RWPE1 (cell line): ENCODE data around the gene ALDH1A3.

Experiments used
- CTCF ChIA-PET: fragments of 350-600 bp; sonication (Branson Sonifier 250); formaldehyde crosslinking; extraction: SDS; loops from one replicate; lab custom pipeline; 2021; lab: Yijun Ruan, JAX
- POLR2A ChIA-PET: fragments of 400-600 bp; formaldehyde crosslinking; extraction: SDS; loops from one replicate; lab custom pipeline; 2020; ENCODE audit warnings: antibody characterized with exemption; ENCODE audit not compliant: low non-redundant PET; lab: Yijun Ruan, JAX
- DNase-seq: peaks from one replicate; pipeline ENCODE4 v3.0.0; 2012; ENCODE audit warnings: low spot score
- H3K27ac ChIP-seq: fragments of 450-650 bp; 2 replicates; pipeline ENCODE4 v1.5.1; 2017
- CTCF ChIP-seq: fragments of 450-650 bp; conservative IDR thresholded peaks from 2 replicates; pipeline ENCODE4 v1.5.1; 2017; ENCODE audit warnings: low read depth, mild to moderate bottlenecking

The ALDH1A3 gene

DNA sequence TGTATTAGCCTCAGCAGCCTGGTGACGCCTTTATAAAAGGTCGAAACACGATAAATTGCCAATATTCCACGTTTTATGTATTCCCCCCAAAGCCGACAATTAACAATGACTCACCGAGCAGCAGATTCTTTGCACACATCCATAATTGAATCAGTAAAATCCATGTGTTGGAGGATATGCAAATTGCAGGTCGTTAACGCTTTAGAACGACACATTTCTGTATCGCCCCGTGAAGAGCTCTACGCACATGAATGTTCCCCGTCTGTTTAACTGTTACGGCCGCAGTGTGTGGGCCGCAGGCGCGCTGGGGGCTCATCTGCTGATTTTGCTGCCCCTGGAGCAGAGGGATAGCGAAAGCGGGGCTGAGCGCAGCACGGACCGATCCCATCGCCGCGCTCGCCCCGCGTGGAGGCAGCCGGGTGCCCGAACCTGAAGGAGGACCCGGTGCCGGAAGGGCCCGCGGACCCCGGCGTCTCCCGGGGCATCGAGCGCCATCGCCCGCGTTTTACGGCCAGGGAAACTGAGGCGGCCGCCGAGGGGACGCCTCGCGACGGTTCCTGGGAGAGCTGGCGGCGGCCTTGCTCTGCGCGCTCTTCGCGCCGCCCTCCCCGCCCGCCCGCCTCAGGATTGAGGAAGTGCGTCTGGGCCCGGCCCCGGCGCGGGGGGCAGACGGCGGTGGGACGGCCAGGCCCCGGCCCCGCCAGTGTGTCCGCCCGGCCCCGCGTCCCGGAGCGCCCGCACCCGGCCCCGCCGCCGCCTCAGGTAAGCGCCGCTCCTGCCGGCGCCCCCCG, 39.3 kb downstream of the ALDH1A3 start, which contains the start of gene LRRK1:
LRRK1 (plus strand) TSS at position 668 of the 791 bp plus-strand sequence. CDS start 5,276 bp downstream, outside the sequence.
- peak within 1 kb of the TSS; percentile 85 for H3K27ac ChIP-seq
- peak; percentile 56; the same call in 1 of the 2 replicates for TF ChIP-seq CTCF
- peak; percentile 60 for DNase-seq
- ChIA-PET POLR2A (no interaction called here), CTCF (interaction anchor here (0.6 to 7.4 kb wide), 7 partner anchors 19 to 87 kb away, joined by 3 to 161 read pairs (median 5); no protein-coding TSS in a partner anchor)

- no peak; the same call in 1 of the 2 replicates for TF ChIP-seq CTCF
- CTCF ChIA-PET: interaction anchor here (1.1 to 7.4 kb wide), 2 partner anchors 22 to 86 kb away, joined by 3 to 161 read pairs; no protein-coding TSS in a partner anchor
- DNase-seq: peak; percentile 73
- peak overlapping the region; percentile 85 for H3K27ac ChIP-seq
- POLR2A ChIA-PET: no interaction called here
Observed at GRCh38 chr15:100919481-100920405, 40.1 kb downstream of the ALDH1A3 start.

GRCh38 chr15:100920516-100921135, 41.0 kb downstream of the ALDH1A3 start:
- H3K27ac ChIP-seq: no peak overlapping the region
- POLR2A ChIA-PET: no interaction called here
- no peak for TF ChIP-seq CTCF
- DNase-seq: no peak
- CTCF ChIA-PET: interaction anchor here (7.4 kb wide), 1 partner anchor 86 kb away, joined by 161 read pairs; no protein-coding TSS in a partner anchor

DNA sequence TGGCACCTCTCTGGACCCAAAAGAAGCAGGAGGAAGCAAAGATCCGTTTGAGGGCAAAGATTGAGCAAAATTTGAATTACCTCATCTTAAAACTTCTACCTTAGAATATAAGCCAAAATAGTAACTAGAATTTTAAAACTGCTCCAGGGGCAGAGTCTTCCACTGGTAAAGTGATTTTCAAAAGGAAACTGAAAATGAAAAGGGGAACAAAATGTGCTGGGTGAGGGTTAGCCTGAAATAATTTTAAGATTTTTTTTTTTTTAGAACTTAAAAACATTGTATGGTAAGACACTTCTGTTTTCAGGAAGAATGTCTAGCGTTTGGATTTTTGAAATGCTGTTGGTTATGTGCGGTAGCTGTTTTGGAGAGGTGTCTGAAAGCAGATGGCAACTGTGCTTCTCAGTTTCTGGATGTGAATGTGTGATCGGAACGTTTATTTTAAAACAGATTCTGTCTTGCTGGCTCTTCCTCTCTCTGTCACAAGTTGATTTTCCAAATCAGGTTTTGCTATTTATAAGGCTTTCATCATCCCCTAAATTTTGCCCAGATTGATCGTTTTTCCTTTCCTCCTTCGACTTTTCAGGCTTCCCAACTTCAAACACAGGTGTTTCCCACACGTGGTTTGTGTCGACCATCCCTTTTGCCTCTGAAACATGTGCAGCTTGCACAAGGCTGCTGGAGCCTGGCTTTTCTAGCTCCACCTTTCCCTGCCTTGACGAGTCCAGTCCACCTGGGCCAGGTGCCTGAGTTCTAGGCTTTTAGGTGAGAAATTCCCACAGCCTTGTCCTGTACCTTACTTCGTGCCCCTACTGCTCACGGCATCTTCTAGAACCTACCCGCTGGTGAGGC, 42.8 kb downstream of the ALDH1A3 start:
- POLR2A ChIA-PET: no interaction called here
- 0 out of 2 replicates have a peak overlapping the region, but pooled peaks have one; percentile 8 for H3K27ac ChIP-seq
- CTCF ChIA-PET: interaction anchor here (0.6 kb wide), 1 partner anchor 49 kb away, joined by 3 read pairs; no protein-coding TSS in a partner anchor
- DNase-seq: no peak
- TF ChIP-seq CTCF: no peak

- DNase-seq: no peak
- ChIA-PET POLR2A (no interaction called here), CTCF (no interaction called here)
- 0 out of 2 replicates have a peak overlapping the region, but pooled peaks have one; percentile 8 for H3K27ac ChIP-seq
- TF ChIP-seq CTCF: no peak
Observed at GRCh38 chr15:100923076-100923475, 43.4 kb downstream of the ALDH1A3 start.
